ENCODE results near the gene PIK3R5.

GRCh38 chr17:8994319-8994718, 28.8 kb upstream of the PIK3R5 start:
- TF ChIP-seq CTCF (IDR thresholded peaks at IDR 0.05) (peak; percentile 55), EZH2 (IDR thresholded peaks at IDR 0.05; ENCODE audit: borderline replicate concordance, insufficient read depth, low read depth, low read length, poor library complexity, severe bottlenecking) (no peak)

Data from B cell (primary cell).